OCI-LY7 (cell line): ENCODE measurements around the gene CDH3. TPM values are rescaled to one million over a fixed set of nuclear protein-coding genes. Genes with fewer than 3 reads are reported as not detected.

Experiments used
- BruUV-seq: library from RNA; stranded (reverse); fragments of 400-500 nt; replicated peaks from 2 replicates; lab custom pipeline; 2021; lab: Mats Ljungman, UMichigan
- CTCF ChIA-PET: fragments of 300-600 bp; sonication (Branson Sonifier 250); formaldehyde crosslinking; loops from one replicate; lab custom pipeline; 2022; ENCODE audit warnings: antibody characterized with exemption; ENCODE audit not compliant: unreplicated experiment; lab: Charles Lee
- POLR2A ChIA-PET: fragments of 300-600 bp; sonication (Branson Sonifier 250); formaldehyde crosslinking; loops from one replicate; lab custom pipeline; 2022; ENCODE audit warnings: antibody characterized with exemption; lab: Charles Lee
- DNase-seq: peaks from one replicate; pipeline ENCODE4 v3.0.0-alpha.2; 2015; ENCODE audit warnings: low spot score
- H2AFZ ChIP-seq: fragments of 200-600 bp; sonication (generic), shearing (Covaris generic); 2 replicates; pipeline ENCODE4 v1.6.1; 2014; ENCODE audit warnings: mild to moderate bottlenecking, antibody characterized with exemption, low read length, moderate library complexity
- H3K27ac ChIP-seq: fragments of 200-600 bp; sonication (generic); 2 replicates; pipeline ENCODE4 v1.5.1; 2014; ENCODE audit warnings: mixed run types, low read depth, mild to moderate bottlenecking, moderate library complexity, low read length, inconsistent platforms; ENCODE audit not compliant: poor library complexity, severe bottlenecking
- H3K36me3 ChIP-seq: fragments of 200-600 bp; sonication (generic); 2 replicates; pipeline ENCODE4 v1.6.1; 2014; ENCODE audit warnings: mild to moderate bottlenecking, antibody characterized with exemption, low read length, moderate library complexity, mixed read lengths; ENCODE audit not compliant: insufficient read depth
- H3K4me1 ChIP-seq: fragments of 200-600 bp; sonication (generic); 2 replicates; pipeline ENCODE4 v1.5.1; 2014; ENCODE audit warnings: mild to moderate bottlenecking, low read length; ENCODE audit not compliant: insufficient read depth, poor library complexity, severe bottlenecking
- H3K4me2 ChIP-seq: fragments of 200-600 bp; sonication (generic); 2 replicates; pipeline ENCODE4 v1.6.1; 2014; ENCODE audit warnings: mild to moderate bottlenecking, low read length
- H3K4me3 ChIP-seq: fragments of 200-600 bp; sonication (generic); 2 replicates; pipeline ENCODE4 v1.5.1; 2014; ENCODE audit warnings: mild to moderate bottlenecking, low read depth, low read length; ENCODE audit not compliant: poor library complexity, severe bottlenecking
- H3K79me2 ChIP-seq: fragments of 200-600 bp; sonication (generic); 2 replicates; pipeline ENCODE4 v1.6.1; 2016; ENCODE audit warnings: low read depth, mild to moderate bottlenecking, low read length, moderate library complexity, mixed read lengths; ENCODE audit not compliant: insufficient read depth
- H3K9me2 ChIP-seq: fragments of 200-600 bp; sonication (generic); 2 replicates; pipeline ENCODE4 v1.6.1; 2016; ENCODE audit warnings: mild to moderate bottlenecking, low read length, mixed read lengths; ENCODE audit not compliant: insufficient read depth
- H3K9me3 ChIP-seq: fragments of 200-600 bp; sonication (generic); 2 replicates; pipeline ENCODE4 v1.6.1; 2014; ENCODE audit warnings: mild to moderate bottlenecking, mixed run types, low read length, mixed read lengths
- H4K20me1 ChIP-seq: fragments of 200-600 bp; sonication (generic); 2 replicates; pipeline ENCODE4 v1.6.1; 2014; ENCODE audit warnings: mild to moderate bottlenecking, antibody characterized with exemption, low read length, moderate library complexity, mixed read lengths; ENCODE audit not compliant: insufficient read depth
- EZH2phosphoT487 ChIP-seq: fragments of 200-600 bp; sonication (generic); IDR thresholded peaks from 2 replicates; pipeline ENCODE4 v1.6.1; 2018; ENCODE audit warnings: low read depth, borderline replicate concordance, mild to moderate bottlenecking, mixed run types, antibody characterized with exemption, low read length, moderate library complexity, mixed read lengths
- intact Hi-C: fragments of 100-400 bp; cut with micrococcal nuclease; formaldehyde crosslinking; loops from one replicate; pipeline ENCODE4 v1.10.0; 2022; ENCODE audit not compliant: unreplicated experiment
- total RNA-seq, 2 experiments: library from RNA; depleted of rRNA in 1 of 2; stranded (reverse); fragments of >200 nt in 1 of 2; shearing (Covaris generic) in 1 of 2; gene quantifications; 2 replicates each; pipeline ENCODE4 v1.2.3, GENCODE V29; 2014 to 2022
- TF ChIP-seq, protein P1 (sequence below): fragments of 200-600 bp; sonication (generic); conservative IDR thresholded peaks from 2 replicates; pipeline ENCODE4 v1.5.1; 2014; ENCODE audit warnings: mild to moderate bottlenecking, antibody characterized with exemption, low read length, moderate library complexity, mixed read lengths

Gene CDH3
- total RNA-seq, 2 experiments from 2014 or later, result 0.06 to 0.46 TPM

DNA sequence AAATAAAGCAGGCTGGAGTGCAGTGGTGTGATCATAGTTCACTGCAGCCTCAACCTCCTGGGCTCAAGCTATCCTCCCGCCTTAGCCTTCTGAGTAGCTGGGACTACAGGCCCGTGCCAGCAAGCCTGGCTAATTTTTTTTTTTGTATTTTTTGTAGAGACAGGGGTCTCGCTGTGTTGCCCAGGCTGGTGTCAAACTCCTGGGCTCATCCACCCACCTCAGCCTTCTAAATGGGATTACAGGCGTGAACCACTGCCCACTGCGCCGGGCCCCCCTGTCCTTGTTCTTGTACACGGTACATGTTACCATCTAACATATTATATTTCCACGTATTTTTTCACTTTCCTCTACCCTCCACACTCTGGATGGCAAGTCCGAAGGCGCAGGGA lies 3.1 kb upstream of the CDH3 start:
- intact Hi-C loops, result no loop called here
- Histone ChIP-seq H3K9me2 (no peaks in the 10 kb centered on the region), H3K4me3 (no peak overlapping the region), H4K20me1 (no peaks in the 10 kb centered on the region), H3K4me1 (no peaks in the 10 kb centered on the region), H2AFZ (no peak overlapping the region), H3K79me2 (no peaks in the 10 kb centered on the region), H3K36me3 (no peaks in the 10 kb centered on the region), H3K9me3 (no peaks in the 10 kb centered on the region), H3K27ac (no peak overlapping the region), H3K4me2 (no peak overlapping the region)
- POLR2A ChIA-PET, result no interaction called here
- no TSS peak for BruUV-seq
- CTCF ChIA-PET, result no interaction called here
- no peak for DNase-seq
- TF ChIP-seq, protein P1, sequence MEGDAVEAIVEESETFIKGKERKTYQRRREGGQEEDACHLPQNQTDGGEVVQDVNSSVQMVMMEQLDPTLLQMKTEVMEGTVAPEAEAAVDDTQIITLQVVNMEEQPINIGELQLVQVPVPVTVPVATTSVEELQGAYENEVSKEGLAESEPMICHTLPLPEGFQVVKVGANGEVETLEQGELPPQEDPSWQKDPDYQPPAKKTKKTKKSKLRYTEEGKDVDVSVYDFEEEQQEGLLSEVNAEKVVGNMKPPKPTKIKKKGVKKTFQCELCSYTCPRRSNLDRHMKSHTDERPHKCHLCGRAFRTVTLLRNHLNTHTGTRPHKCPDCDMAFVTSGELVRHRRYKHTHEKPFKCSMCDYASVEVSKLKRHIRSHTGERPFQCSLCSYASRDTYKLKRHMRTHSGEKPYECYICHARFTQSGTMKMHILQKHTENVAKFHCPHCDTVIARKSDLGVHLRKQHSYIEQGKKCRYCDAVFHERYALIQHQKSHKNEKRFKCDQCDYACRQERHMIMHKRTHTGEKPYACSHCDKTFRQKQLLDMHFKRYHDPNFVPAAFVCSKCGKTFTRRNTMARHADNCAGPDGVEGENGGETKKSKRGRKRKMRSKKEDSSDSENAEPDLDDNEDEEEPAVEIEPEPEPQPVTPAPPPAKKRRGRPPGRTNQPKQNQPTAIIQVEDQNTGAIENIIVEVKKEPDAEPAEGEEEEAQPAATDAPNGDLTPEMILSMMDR, result no peak
- no peak for TF ChIP-seq EZH2phosphoT487

DNA sequence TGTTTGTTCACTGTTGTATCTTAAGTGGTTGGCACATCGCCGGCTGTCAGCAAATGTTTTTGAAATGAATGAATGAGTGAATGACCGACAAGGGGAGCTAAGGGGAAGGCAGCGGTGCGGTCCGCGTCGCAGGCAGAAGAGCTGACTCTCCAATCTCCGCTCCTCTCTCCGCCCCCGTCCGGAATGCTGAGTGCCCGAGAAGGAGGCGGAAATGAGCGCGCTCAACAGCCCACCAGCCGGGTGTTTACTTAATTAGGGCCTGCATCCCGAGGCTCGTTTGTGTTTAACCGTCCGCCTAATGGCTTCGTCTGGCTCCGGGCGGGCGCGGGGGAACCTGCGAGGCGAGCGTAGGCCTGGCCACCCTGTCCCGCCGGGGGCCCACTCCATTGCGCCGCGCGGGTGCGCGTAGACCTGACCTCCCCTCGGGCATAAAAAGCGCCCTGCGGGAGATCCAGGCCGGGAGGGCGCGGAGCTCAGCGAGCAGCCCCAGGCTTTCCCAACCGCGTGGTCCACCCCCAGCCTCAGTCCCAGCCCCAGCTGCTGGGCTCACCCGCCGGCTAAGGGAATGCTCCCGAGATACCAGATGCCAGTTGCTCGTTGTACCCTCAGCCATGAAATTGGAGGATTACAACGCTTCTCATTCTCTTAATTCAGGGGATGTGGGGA lies 2.5 kb upstream of the CDH3 start:
- intact Hi-C loops, result no loop called here
- no TSS peak for BruUV-seq
- POLR2A ChIA-PET, result no interaction called here

DNA sequence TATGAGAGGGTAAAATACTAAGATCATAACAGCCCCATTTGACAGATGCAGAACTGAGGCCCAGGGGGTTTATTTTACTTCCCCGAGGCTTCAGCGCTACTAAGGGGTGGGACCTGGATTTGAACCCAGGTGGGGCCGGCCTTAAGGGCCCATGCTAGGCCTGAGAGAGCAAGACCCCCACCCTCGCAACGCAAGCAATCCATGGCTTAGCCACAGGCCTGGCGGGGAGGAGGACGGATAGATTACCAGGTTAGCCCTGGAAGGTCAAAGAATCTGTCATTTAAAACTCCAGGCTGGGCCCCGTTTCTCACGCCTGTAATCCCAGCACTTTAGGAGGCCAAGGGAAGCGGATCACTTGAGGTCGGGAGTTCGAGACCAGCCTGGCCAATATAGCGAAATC lies 1.9 kb upstream of the CDH3 start:
- no peak overlapping the region for H3K4me3 ChIP-seq
- no peak overlapping the region for H3K27ac ChIP-seq
- no peak for DNase-seq
- intact Hi-C loops, result no loop called here
- H3K9me2 ChIP-seq, result no peaks in the 10 kb centered on the region
- CTCF ChIA-PET, result no interaction called here
- no peak overlapping the region for H2AFZ ChIP-seq
- no TSS peak for BruUV-seq
- H3K4me1 ChIP-seq, result no peaks in the 10 kb centered on the region
- POLR2A ChIA-PET, result no interaction called here
- H3K79me2 ChIP-seq, result no peaks in the 10 kb centered on the region
- no peaks in the 10 kb centered on the region for H3K9me3 ChIP-seq
- no peaks in the 10 kb centered on the region for H4K20me1 ChIP-seq
- H3K36me3 ChIP-seq, result no peaks in the 10 kb centered on the region
- H3K4me2 ChIP-seq, result no peak overlapping the region
- TF ChIP-seq, protein P1, result no peak
- TF ChIP-seq EZH2phosphoT487, result no peak

More for the DNA sequence above, 2.5 kb upstream of the CDH3 start:
- no peak overlapping the region for H3K4me3 ChIP-seq
- CTCF ChIA-PET, result no interaction called here
- H2AFZ ChIP-seq, result no peak overlapping the region
- H3K4me1 ChIP-seq, result no peaks in the 10 kb centered on the region
- TF ChIP-seq EZH2phosphoT487, result no peak
- TF ChIP-seq, protein P1, result no peak
- H3K79me2 ChIP-seq, result no peaks in the 10 kb centered on the region
- DNase-seq, result no peak
- H3K9me2 ChIP-seq, result no peaks in the 10 kb centered on the region
- no peaks in the 10 kb centered on the region for H4K20me1 ChIP-seq
- no peaks in the 10 kb centered on the region for H3K36me3 ChIP-seq
- H3K4me2 ChIP-seq, result no peak overlapping the region
- no peaks in the 10 kb centered on the region for H3K9me3 ChIP-seq
- H3K27ac ChIP-seq, result no peak overlapping the region
